T47D (cell line): ENCODE measurements around the gene IGF1R.
A peak's percentile ranks its signal among the peaks of the same experiment; 100 is the strongest.

ENCODE experiments used
- DNase-seq, 2 experiments: peaks; one replicate each; pipeline versions ENCODE4 v3.0.0 to v3.0.0-alpha.2; 2011 to 2012; ENCODE audit warnings: low read depth in 1 of 2, low spot score in 1 of 2
- JUND ChIP-seq: IDR thresholded peaks from 2 replicates; pipeline ENCODE4 v1.6.1; 2012; ENCODE audit warnings: low read depth
- in situ Hi-C: cut with HindIII; loops from 2 replicates; pipeline ENCODE4 v1.10.0; 2016; ENCODE audit warnings: low sequenced_read_pairs, low pct_unique_long_range_greater_than_20kb

IGF1R gene

DNA sequence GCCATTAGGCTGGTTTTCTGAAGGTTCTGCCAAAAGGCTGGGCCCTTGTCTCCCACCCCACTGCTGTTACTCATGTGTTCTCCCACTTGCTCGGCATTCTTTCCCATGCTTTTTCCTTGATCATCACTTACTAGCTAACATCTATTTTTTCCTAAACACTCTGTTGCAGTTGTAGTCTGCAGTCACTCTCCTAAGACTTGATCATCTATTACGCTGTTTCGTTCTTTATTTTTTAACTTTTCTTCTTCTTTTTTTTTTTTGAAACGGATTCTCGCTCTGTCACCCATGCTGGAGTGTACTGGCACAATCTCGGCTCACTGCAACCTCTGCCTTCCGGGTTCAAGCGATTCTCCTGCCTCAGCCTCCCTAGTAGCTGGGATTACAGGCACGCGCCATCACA, 176.3 kb downstream of the IGF1R start:
- in situ Hi-C loops = no loop called here
- TF ChIP-seq JUND = no peak

DNA sequence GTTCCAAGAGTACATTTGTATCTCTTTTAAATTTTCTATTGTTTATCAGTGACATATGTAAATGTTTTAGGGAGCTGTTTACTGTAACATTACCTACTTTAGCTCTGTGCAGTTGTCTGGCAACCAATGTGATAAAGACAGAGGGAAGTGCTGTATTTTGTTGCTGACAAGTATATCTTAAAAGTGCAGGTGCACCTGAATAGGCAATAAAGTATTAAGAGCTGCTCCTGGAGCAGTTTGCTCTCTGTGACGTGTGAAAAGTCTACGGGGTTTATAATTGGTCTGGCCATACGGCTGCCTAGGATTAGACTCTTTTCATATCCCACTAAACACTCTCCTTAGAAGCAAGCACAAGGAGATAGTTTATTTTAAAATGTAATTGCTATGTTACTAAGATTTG, 178.3 kb downstream of the IGF1R start:
- TF ChIP-seq JUND = no peak
- DNase-seq = no peak
- in situ Hi-C loops = no loop called here

More for the DNA sequence above, 176.3 kb downstream of the IGF1R start:
- no peak for DNase-seq

DNA sequence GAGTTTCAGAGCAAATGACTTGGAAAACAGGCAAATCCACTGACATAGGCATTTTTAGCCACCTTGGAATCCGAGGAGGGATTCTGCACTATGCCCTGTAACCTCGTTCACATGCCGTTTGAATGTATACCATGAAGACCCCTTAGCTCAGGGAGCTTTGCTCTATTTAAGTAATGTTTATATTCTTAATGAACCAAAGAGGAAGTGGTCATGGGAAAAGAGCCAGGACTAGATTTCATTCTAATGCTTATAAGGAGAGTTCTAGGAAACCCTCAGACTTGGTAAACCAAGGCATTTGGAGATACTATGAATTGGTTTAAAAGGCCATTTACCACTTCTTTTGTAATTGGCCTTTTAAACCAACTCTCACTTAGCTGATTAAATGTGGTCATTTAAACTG, 178.9 kb downstream of the IGF1R start:
- no peak for TF ChIP-seq JUND
- in situ Hi-C loops = no loop called here
- DNase-seq = no peak

DNA sequence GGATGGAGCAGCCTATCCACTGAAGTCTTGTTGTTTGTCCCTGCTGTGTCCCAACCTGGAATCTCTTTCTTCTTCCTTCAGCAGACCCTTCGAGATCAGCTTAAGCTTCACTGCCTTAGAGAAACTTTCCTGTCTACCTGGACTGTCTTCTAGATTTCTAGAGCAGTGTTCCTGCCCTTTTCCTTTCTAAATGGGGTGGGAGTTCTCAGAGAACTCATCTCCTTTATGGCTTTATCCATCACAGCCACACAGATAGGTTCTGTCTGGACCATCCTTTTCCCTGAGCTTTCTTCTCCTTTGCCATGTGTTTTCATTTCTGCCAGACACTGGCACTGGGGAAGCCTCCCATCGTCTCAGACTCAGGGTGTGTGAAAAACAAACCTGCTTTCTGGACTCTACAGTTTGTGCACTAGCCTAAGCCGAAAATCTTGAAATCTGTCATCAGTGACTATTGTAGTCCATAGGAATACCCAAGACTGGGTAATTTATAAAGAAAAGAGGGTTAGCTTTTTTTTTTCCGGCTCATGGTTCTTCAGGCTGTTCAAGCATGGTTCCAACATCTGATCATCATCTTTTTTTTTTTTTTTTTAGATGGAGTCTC, 181.8 kb downstream of the IGF1R start:
- no peak for DNase-seq
- in situ Hi-C loops = no loop called here
- TF ChIP-seq JUND = no peak

DNA sequence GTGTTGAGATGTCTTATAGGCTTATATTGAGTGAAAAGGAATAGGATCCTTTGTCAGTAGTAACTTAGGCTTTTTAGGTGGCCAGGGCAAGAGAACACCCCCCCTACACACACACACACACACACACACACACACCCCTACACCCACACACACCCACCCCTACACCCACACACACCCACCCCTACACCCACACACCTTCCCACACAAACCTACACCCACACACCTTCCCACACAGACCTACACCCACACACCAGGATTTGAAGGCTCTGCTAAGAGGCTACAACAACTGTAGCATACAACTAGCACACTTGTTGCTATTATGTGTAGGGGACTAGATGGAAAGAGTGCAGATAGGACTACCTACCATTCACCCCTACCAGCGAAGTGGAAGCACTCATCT, 186.6 kb downstream of the IGF1R start:
- in situ Hi-C loops = no loop called here
- no peak for TF ChIP-seq JUND
- DNase-seq = no peak

DNA sequence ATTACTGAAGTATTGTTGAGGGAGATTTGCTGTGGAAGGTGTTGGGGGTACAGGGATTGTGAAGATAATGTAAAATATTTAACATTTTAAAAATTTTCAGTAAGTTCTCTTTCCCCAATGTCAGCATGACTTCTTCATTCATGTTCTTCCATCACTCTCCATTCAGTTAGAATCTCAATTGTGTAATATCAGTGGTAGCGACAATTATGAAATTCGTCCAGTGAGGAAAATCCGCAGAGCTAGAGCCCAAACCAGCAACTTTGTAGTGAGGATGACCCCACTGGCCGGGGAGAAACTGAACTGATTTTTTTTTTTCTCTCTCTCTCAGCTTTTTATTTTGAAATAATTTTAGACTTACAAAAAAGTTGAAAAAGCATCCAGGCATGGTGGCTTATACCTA, 187.5 kb downstream of the IGF1R start:
- TF ChIP-seq JUND = no peak
- no peak for DNase-seq
- in situ Hi-C loops = no loop called here

DNA sequence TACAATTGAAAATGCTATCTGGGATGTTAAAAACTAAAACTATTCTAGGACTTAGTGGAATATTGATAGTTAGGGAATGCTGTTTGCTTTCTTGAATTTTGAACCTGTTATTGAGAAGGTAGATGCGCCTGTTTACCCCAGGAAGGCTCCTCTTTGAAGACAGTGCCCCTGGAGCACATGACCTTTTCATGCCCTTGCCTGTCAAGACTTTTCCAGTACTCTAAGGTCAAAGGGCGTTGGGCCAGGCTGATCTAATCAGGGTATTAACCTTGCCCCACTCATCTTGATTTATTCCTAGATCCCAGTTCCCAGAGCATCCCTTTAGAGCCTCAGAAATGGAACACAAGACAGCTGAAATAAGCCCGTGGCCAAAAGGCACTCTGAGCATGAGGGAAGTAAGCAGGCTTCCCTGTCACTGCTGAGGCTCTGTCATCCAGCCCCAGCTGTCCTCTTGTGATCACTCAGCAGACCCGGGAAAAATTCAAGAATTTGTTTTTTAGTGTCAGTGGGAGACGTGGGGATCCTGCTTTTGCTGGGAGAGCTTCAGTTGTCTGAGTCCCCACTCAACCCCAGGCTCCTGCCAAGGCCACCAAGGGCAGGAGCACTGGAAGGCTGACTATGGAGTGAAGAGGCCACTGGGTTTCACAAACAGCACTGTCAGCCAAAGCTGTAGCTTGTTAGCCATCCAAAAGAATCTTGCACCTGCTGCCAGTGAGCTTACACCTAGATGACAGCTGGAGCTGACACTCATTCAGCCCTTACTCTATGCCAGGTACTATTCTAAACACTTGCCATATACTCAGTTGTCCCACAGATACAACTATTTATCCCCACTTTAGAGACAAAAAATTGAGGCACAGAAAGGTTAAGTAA, 190.3 kb downstream of the IGF1R start:
- TF ChIP-seq JUND = no peak
- DNase-seq = no peak

DNA sequence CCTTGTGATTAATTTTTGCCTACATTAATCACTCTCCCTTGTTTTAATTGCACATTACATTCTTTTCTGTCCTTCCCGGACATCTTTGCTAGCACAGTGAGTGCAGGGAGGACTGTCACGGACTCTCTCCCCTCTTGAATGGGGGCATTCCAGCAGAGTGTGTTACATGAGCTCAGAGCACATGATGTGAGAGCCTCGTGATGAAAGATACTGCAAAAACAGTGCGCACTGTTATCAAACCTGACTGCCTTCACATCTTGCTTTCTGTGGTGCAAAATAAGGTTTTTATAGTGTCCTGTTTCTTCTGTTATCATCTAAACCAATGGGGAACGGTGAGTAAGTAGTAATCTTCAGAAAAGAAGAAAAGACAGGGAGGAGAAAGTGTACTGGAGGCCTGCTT, 191.7 kb downstream of the IGF1R start:
- in situ Hi-C loops = no loop called here
- DNase-seq = no peak
- TF ChIP-seq JUND = no peak

More for the DNA sequence above, 190.3 kb downstream of the IGF1R start:
- in situ Hi-C loops = no loop called here

DNA sequence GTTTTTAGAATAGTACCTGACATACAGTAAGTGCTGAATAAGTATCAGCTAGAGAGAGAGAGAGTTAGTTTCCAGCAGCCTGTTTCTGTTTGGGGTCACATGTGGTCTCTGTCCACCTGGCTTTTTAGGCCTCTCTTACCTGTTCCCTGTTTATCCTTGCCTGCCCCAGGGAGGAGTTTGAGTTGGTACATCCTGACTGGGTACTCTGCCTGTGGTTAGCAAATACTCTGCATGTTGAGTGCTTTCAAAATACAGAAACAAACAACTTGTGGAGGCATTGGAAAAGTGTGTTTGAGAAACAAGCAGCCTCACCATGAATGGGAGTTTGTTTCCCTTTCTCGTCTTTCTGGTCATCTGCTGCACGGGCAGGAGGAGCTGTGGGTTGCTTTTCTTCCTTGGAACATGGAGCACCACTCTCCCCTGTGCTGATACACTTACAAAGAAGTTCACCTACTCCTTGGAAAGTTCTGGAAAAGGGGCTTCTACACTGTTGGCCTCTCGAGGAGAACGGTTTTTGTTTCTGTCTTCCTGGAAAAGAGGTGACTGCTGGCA, 193.2 kb downstream of the IGF1R start:
- peak in 1 of 2 experiments; percentile 65 for DNase-seq
- in situ Hi-C loops = no loop called here
- no peak for TF ChIP-seq JUND

DNA sequence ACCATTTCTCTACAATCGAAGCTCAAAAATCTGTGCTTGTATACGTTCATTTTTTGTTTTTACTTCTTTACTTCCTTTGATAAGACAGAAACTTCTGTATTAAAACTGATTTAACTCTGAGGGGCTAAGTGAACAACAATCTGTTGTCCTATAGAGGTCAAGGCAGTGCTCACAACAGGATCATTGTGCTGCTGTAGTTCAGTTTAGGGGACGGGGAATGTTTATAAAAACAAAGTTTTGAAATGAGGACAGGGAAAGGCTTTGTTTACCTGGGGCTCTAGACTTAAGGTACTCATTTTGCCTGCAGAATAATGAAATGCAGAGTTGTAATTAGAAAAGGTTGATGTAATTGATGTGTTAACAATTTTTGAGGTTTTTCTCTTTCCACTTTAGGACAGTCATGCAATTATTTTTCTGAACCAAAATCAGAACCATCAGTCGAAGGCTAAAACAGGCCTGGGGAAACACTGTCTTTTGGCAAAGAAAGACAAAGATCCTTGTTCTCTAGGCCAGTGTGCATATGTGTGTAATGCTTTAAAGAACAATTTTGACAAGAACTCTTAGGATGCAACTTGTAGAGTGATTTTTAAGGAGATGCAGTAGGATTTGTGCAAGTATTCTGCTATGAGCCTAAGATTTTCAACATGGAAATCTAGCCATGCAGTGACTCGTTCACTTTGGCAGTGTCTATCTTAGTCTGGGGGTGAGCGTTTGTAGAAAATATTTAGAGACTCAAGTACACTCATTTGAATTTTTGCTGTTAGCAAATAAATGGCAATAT, 194.0 kb downstream of the IGF1R start:
- in situ Hi-C loops = no loop called here
- TF ChIP-seq JUND = no peak
- DNase-seq = no peak

DNA sequence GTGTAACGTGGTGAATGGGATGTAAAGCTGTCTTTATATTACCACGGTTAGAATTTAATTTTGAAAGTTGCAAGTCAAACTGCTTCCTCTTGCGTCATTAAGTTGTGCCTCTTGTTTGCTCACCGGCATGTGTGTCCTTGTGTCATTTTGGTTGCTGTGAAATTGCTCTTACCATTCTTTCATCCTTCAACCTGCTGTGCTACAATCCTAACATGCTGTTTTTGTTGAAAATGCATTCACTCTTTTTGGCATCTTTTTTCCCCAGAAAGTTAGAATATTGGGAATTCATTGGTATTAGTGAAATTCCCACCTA, 194.6 kb downstream of the IGF1R start:
- in situ Hi-C loops = no loop called here
- TF ChIP-seq JUND = no peak
- DNase-seq = peak in 1 of 2 experiments; percentile 39

DNA sequence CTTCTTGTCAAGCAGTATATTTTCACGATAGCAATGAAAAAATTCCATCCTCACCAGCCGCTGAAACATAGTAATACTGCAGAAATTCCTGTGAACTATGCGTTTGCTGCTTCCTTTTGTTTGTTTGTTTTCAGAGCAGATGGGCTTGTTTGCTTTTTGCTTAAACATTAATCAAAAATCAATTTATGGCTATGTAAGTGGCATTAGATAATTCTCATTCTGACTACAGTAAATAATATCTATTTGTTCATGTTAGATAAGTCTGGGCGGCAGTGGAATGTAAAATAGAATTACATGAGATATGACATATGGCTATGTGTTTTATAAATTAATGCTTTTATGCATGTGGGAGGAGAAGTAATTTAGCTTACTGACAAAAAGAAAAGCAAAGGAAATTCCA, 195.5 kb downstream of the IGF1R start:
- TF ChIP-seq JUND = no peak
- in situ Hi-C loops = no loop called here
- DNase-seq = no peak

DNA sequence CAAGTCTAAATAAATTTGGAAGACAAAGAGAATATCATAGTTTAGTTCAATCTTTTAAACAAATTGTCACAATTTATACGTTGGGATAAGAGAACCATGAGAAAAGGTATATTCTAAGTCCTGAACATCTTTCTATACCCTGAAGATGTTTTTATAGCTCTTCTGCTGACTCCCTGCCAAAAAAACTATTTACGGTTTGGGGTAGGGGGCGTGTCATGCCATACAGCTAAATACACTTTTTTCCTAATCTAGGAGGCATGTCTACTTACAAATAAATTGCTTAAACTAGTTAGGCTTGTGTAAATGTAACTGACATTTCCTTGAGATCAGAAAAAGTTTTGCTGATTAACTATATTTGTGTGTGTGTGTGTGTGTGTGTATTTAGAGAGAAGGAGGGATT, 195.9 kb downstream of the IGF1R start:
- in situ Hi-C loops = no loop called here
- DNase-seq = no peak
- TF ChIP-seq JUND = no peak
